NB4 (cell line): Measurements from ENCODE around the gene C9orf72.

Source experiments
- DNase-seq: peaks from one replicate; pipeline ENCODE4 v3.0.0; 2010; ENCODE audit warnings: low read depth
- H3K4me3 ChIP-seq: one replicate; pipeline ENCODE4 v1.5.1; 2011; ENCODE audit warnings: mild to moderate bottlenecking, low read depth, low read length, moderate library complexity
- MAX ChIP-seq: IDR thresholded peaks from 2 replicates; pipeline ENCODE4 v1.6.1; 2011; ENCODE audit warnings: low read depth, low read length
- MYC ChIP-seq: IDR thresholded peaks from 2 replicates; pipeline ENCODE4 v1.6.1; 2011; ENCODE audit warnings: low read depth, low read length
- POLR2A ChIP-seq: IDR thresholded peaks from 2 replicates; pipeline ENCODE4 v1.6.1; 2011; ENCODE audit warnings: mild to moderate bottlenecking; ENCODE audit not compliant: insufficient read length; ENCODE audit errors: extremely low read depth
- TF ChIP-seq, protein P1 (sequence below): IDR thresholded peaks from one replicate; pipeline ENCODE4 v1.5.1; 2012; ENCODE audit warnings: low read depth, low read length

C9orf72 gene

DNA sequence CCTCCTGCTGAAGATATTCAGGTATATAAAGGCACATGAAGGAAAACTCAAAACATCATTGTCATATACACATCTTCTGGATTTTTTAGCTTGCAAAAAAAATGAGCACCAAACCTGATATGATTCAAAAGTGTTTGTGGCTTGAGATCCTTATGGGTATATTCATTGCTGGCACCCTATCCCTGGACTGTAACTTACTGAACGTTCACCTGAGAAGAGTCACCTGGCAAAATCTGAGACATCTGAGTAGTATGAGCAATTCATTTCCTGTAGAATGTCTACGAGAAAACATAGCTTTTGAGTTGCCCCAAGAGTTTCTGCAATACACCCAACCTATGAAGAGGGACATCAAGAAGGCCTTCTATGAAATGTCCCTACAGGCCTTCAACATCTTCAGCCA lies 49.0 kb downstream of the C9orf72 start, which contains the start of gene IFNK:
TSS of gene IFNK (plus strand) at position 55 of the 400 bp plus-strand sequence. CDS start at position 102, 47 bp downstream.
- TF ChIP-seq MAX: no peak
- TF ChIP-seq MYC: no peak
- TF ChIP-seq, protein P1, sequence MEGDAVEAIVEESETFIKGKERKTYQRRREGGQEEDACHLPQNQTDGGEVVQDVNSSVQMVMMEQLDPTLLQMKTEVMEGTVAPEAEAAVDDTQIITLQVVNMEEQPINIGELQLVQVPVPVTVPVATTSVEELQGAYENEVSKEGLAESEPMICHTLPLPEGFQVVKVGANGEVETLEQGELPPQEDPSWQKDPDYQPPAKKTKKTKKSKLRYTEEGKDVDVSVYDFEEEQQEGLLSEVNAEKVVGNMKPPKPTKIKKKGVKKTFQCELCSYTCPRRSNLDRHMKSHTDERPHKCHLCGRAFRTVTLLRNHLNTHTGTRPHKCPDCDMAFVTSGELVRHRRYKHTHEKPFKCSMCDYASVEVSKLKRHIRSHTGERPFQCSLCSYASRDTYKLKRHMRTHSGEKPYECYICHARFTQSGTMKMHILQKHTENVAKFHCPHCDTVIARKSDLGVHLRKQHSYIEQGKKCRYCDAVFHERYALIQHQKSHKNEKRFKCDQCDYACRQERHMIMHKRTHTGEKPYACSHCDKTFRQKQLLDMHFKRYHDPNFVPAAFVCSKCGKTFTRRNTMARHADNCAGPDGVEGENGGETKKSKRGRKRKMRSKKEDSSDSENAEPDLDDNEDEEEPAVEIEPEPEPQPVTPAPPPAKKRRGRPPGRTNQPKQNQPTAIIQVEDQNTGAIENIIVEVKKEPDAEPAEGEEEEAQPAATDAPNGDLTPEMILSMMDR: no peak
- TF ChIP-seq POLR2A: no peak
- DNase-seq: no peak
- H3K4me3 ChIP-seq: no peak within 1 kb of the TSS

DNA sequence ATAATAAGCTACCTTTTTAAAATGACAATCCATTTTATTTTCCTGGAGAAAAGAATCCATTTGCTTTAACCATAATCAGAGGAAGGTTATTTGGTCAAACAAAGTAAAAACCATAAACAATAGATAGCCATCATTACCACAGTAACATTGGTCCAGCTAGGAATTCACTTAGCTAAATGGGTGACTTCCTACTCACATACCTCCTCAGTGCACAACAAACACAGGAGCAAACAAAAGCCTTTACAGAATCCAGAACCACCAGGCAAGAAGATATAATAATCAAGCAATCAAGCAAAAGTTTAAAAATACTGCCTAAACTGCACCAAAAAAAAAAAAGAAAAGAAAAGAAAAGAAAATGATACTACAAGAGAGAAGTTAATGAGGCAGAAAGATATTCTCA lies 50.1 kb downstream of the C9orf72 start:
- no peak for DNase-seq
- H3K4me3 ChIP-seq: no peak overlapping the region
- TF ChIP-seq, protein P1: no peak
- TF ChIP-seq MAX (no peak), MYC (no peak), POLR2A (no peak)

DNA sequence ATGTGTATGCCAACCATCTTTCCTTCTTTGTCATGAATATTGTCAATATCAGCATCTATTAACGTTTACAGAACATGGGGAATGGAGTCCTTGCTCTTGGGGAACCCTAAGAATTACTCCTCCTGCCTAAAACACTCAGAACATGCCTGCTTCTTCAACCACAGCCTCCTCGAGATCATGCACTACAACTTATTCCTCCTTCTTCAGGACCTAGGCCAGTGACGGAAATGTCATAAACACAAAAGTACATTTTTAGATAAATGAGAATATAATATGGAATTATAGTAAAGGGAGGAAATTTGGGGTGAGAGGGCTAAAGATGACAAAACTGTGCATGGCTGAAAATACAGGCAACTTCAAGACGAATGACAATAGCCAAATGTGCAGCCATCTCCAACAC lies 52.3 kb downstream of the C9orf72 start:
- no peak for TF ChIP-seq POLR2A
- TF ChIP-seq MAX: no peak
- TF ChIP-seq, protein P1: no peak
- no peak for TF ChIP-seq MYC
- DNase-seq: no peak
- no peak overlapping the region for H3K4me3 ChIP-seq

DNA sequence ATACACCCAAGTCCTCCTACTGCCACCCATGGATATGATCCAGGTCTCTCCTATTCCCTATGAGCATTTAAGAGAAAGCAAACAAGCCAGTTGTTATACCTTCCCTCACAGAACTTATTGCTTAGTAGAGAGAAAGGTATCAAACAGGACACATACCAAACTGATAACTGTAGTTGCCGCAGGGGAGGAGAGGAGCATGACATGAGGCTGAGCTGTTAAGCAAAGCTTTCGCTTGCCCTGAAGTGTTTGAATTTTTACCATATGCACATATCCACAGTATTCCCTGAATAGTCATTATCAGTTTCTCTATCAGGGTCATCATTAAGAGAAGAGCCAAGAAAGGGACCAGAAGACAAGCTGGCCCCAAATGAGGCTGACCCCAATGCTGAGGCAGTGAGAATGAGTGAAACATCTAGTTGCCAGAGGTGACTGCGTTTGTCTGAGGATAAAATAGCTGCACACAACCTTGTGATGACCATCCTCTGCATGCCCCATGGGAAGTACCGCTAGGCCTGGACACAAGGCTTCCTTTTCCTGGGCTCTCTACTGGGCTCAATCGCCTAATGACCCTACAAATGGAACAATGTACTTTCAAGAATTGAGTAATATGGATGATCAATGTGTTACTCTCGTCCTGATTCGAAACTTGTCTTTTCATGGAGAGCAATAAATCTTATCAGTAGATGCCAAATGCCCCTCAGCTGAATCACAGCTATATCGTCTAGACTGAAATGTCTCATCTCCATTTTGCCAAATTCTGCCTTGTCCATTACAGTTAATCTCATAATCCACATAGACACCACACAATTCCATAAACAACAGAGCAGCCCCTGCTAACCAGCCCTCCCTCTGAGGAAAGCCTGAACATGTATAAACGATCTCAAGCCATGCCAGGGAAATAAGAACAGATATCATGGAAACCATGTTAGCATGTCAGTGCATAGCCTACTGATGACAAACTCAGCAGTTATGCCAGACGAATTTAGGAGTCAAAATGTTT lies 53.5 kb downstream of the C9orf72 start:
- DNase-seq: no peak
- H3K4me3 ChIP-seq: no peak overlapping the region
- TF ChIP-seq MAX (no peak), MYC (no peak), POLR2A (no peak)
- TF ChIP-seq, protein P1: no peak

- TF ChIP-seq POLR2A (no peak), MYC (no peak), MAX (no peak)
- TF ChIP-seq, protein P1: no peak
- H3K4me3 ChIP-seq: no peak overlapping the region
- no peak for DNase-seq
These were observed 54.5 kb downstream of the C9orf72 start for GRCh38 chr9:27518809-27519208.
